Right ventricle myocardium superior (tissue), 1 donor: ENCODE data around the gene SLC7A7. TPM values are rescaled to one million over a fixed set of nuclear protein-coding genes. Genes with fewer than 3 reads are reported as not detected.
A peak's percentile ranks its signal among the peaks of the same experiment; 100 is the strongest.
"Not testable (repeated sequence)": the region's sequence is repeated elsewhere in the genome, so short reads cannot be mapped to it uniquely, and the experiment has no call there.

Experiments
- ATAC-seq: fragments of 200-7000 bp; cut with Tn5 transposase; one replicate; pipeline ENCODE4 v1.9.1; 2020; ENCODE audit warnings: mild to moderate bottlenecking; ENCODE audit not compliant: poor library complexity
- DNase-seq: peaks from one replicate; pipeline ENCODE4 v3.0.0-alpha.2; 2020
- intact Hi-C: fragments of 100-400 bp; cut with DNase I; formaldehyde crosslinking; loops from one replicate; pipeline ENCODE4 v1.11.2; 2022
- total RNA-seq: library from RNA; stranded (reverse); fragmentation: NEBNext Ultra II Directional; extraction: Animal tissue kit (Norgen Biotek cat#: 25700); gene quantifications from one replicate; pipeline ENCODE4 v1.2.1, GENCODE V29; 2021
- donor health status: DM: no; HTN: yes; CAD: no; lungs with severe emphysema.

Gene SLC7A7
- total RNA-seq, 1 donor from 2014 or later, result 4.6 TPM

GRCh38 chr14:22774011-22774706 lies 41.1 kb downstream of the SLC7A7 start:
- ATAC-seq, result no peak
- no peak for DNase-seq
- intact Hi-C loops, result no loop called here

- ATAC-seq (no peak), DNase-seq (no peak)
- intact Hi-C loops, result no loop called here
Measured at GRCh38 chr14:22773162-22774010, 41.8 kb downstream of the SLC7A7 start.

- ATAC-seq, result no peak
- intact Hi-C loops, result no loop called here
Measured at GRCh38 chr14:22772725-22773124, 42.5 kb downstream of the SLC7A7 start.

GRCh38 chr14:22770481-22771187 lies 44.6 kb downstream of the SLC7A7 start:
- intact Hi-C loops, result no loop called here
- no peak for DNase-seq
- ATAC-seq, result no peak

More at GRCh38 chr14:22772725-22773124, 42.5 kb downstream of the SLC7A7 start:
- DNase-seq, result no peak

- intact Hi-C loops, result no loop called here
- ATAC-seq (no peak), DNase-seq (no peak)
Measured at GRCh38 chr14:22769369-22769768, 45.9 kb downstream of the SLC7A7 start.

GRCh38 chr14:22768947-22769346 lies 46.3 kb downstream of the SLC7A7 start:
- no peak for DNase-seq
- ATAC-seq, result no peak
- intact Hi-C loops, result no loop called here

- DNase-seq (no peak), ATAC-seq (no peak)
- intact Hi-C loops, result no loop called here
Measured at GRCh38 chr14:22767323-22767589, 48.0 kb downstream of the SLC7A7 start.

GRCh38 chr14:22766457-22767322 lies 48.5 kb downstream of the SLC7A7 start, which contains the start of gene OXA1L:
TSS of gene OXA1L (plus strand) at chr14:22766688. CDS start at chr14:22766702, 14 bp downstream.
- ATAC-seq (peak; percentile 95), DNase-seq (peak; percentile 98)
- intact Hi-C loops, result no loop called here

GRCh38 chr14:22764382-22764781 lies 50.9 kb downstream of the SLC7A7 start:
- intact Hi-C loops, result no loop called here
- DNase-seq (no peak), ATAC-seq (no peak)

- no peak for ATAC-seq
Measured at GRCh38 chr14:22761734-22762133, 53.5 kb downstream of the SLC7A7 start.

GRCh38 chr14:22757972-22758650 lies 57.1 kb downstream of the SLC7A7 start:
- intact Hi-C loops, result not testable (repeated sequence)

More at GRCh38 chr14:22761734-22762133, 53.5 kb downstream of the SLC7A7 start:
- intact Hi-C loops, result no loop called here
- no peak for DNase-seq

GRCh38 chr14:22753586-22753985 lies 61.6 kb downstream of the SLC7A7 start:
- intact Hi-C loops, result no loop called here

More at GRCh38 chr14:22757972-22758650, 57.1 kb downstream of the SLC7A7 start:
- not testable (repeated sequence) for DNase-seq, ATAC-seq

GRCh38 chr14:22752422-22752821 lies 62.8 kb downstream of the SLC7A7 start:
- DNase-seq (no peak), ATAC-seq (no peak)
- intact Hi-C loops, result no loop called here

More at GRCh38 chr14:22753586-22753985, 61.6 kb downstream of the SLC7A7 start:
- no peak for DNase-seq
- ATAC-seq, result no peak

- no peak for DNase-seq
- no peak for ATAC-seq
- intact Hi-C loops, result no loop called here
Measured at GRCh38 chr14:22748631-22749068, 66.6 kb downstream of the SLC7A7 start.

GRCh38 chr14:22748206-22748605 lies 67.0 kb downstream of the SLC7A7 start:
- ATAC-seq (no peak), DNase-seq (no peak)
- intact Hi-C loops, result no loop called here

GRCh38 chr14:22747769-22748168 lies 67.5 kb downstream of the SLC7A7 start:
- no peak for DNase-seq
- intact Hi-C loops, result no loop called here

GRCh38 chr14:22740020-22740419 lies 75.2 kb downstream of the SLC7A7 start:
- ATAC-seq (no peak), DNase-seq (no peak)
- intact Hi-C loops, result no loop called here

More at GRCh38 chr14:22747769-22748168, 67.5 kb downstream of the SLC7A7 start:
- no peak for ATAC-seq

GRCh38 chr14:22739423-22739822 lies 75.8 kb downstream of the SLC7A7 start:
- no peak for DNase-seq
- intact Hi-C loops, result no loop called here
- no peak for ATAC-seq
